NCI-H69 (cell line): ENCODE measurements around the gene PPP2R2B.

Experiments used
- DNase-seq: peaks from one replicate; lab custom pipeline; 2025; lab: John Stamatoyannopoulos, UW

PPP2R2B gene

DNA sequence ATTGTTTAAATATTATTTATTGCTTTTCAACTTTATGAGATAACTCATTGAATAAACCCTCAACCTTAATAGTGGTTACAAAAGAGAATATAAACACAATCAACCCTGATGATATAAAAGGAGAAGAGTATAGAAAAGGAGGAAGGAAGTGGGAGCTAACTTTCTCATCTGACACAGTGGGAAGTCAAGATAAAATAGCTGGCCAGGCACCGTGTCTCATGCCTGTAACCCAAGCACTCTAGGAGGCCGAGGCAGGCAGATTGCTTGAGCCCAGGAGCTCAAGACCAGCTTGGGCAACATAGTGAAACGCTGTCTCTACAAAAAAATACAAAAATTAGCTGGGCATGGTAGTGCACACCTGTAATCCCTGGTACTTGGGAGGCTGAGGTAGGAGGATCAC, 93.5 kb downstream of the PPP2R2B start:
- DNase-seq: no peak

- no peak for DNase-seq
Observed at GRCh38 chr5:146781157-146781556, 97.4 kb downstream of the PPP2R2B start.

DNA sequence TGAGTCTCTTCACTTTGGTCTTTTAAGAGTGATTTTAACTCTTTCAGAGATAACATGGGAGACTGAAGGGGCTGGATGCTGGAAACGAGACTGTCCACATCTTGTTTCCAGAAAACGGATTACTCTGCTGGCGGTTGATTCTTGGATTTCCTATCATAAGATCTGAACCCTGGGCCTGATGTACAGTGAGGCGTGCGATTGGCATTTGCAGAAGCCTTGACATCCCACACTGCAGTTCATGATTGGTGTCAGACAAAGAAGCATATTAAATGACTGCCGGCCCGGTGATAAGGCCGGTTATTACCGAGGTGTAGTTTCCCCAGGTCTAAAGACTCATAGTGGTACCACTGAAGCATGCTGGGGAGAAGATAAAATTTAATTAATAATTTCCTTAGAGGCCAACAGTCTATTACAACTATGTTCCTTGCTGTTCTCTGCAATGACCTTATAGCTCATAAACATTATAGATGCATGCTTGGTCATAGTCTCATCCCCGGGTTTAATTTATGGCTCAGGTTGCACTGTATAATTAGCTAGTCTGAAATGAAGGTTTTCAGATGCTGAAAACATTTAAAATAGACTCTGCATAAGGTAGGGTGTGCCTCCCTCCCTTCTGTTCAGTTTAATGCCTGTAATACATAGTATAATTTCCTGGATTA, 99.2 kb downstream of the PPP2R2B start:
- DNase-seq: peak; percentile 86

DNA sequence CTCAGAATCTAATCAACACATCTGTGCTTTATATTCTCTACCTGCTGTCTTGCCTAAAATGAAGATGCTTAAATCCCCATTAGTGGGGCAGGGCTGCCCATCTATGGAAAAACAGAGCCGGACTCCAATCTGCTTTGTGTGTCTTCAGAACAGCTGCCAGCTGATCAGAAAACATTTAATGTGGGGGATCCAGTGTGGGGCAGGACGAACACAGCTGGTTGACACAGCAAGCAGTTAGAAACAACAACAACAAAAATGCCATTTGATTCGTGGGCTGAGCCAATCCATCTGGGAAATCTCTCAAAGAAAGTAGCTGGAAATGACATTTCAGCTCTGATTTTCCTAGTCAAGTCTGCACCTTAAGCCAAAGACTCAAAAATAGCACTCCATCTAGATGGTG, 99.8 kb downstream of the PPP2R2B start:
- peak; percentile 40 for DNase-seq

DNA sequence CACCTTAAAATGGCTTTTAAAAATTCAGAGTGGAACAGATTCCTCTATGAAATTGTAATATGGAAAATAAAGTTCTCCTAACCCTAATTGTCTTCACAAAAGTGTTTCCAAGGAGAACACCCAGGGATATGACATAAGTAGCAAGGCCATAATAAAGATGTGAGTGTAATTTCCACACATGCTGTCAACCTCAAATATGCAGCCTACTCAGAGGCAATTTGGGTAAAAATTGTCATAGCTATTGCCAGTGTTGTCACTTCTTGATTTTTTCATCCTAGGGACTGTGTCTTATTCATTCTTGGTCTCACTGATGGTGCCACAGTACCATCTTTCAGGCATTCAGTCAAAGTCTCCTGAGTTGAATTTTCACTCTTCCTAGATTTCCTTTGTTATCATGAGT, 100.3 kb downstream of the PPP2R2B start:
- no peak for DNase-seq

GRCh38 chr5:146772881-146773466, 105.6 kb downstream of the PPP2R2B start:
- no peak for DNase-seq

- DNase-seq: no peak
Observed at GRCh38 chr5:146770980-146771379, 107.6 kb downstream of the PPP2R2B start.

GRCh38 chr5:146770546-146770945, 108.0 kb downstream of the PPP2R2B start:
- no peak for DNase-seq

- DNase-seq: no peak
Observed at GRCh38 chr5:146767534-146767933, 111.0 kb downstream of the PPP2R2B start.

- no peak for DNase-seq
Observed at GRCh38 chr5:146766013-146766412, 112.5 kb downstream of the PPP2R2B start.

DNA sequence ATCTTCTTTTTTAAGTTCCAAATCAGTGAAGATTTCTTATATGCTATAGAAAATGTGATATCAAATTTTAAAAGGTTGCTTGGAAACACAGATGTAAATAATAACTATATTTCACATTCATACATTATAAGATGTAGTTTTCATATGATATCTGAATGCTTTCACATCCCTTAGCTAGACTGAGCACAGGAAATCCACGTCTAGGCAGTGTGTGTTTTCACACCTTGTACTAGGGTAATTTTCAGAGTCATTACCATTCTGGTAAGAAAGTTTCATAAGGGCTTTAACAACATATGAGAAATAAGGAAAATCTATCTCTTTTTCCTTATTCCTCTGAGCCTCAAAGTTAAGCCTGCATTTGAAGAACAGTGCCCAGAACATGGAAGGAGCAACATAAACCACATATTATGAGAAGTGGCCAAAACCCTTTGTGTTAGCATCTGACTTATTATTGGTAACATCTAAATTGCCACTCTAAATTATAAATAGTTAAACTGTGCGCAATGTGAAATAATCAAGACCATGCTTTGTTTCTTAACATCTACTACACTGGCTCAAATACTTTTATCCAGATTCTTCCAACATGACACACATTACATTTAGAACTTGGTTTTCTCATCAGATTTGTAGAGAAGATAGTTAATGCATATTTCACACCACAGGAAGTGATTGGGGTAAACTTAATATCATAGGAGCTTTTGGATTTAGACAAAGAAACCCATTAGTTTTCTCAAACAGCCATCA, 113.3 kb downstream of the PPP2R2B start:
- no peak for DNase-seq

DNA sequence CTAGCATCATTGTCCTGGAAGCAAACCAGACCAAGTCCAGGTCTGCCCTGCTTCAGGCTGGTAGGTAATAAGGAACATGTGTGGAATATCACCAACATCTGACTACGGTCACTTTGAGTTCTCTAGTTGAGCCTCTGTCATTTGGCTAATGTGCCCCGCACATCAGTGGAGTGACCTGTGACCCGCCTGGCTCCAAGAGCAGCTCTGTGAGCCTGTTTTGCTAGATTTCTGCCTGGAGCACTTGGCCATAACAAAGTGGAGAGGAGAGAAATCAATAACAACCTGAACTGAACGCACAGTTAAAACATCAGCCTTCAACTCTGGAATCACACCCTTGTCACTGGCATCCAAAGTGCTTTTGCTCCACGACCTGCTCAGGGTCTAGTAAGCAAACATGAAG, 115.7 kb downstream of the PPP2R2B start:
- DNase-seq: peak; percentile 60

DNA sequence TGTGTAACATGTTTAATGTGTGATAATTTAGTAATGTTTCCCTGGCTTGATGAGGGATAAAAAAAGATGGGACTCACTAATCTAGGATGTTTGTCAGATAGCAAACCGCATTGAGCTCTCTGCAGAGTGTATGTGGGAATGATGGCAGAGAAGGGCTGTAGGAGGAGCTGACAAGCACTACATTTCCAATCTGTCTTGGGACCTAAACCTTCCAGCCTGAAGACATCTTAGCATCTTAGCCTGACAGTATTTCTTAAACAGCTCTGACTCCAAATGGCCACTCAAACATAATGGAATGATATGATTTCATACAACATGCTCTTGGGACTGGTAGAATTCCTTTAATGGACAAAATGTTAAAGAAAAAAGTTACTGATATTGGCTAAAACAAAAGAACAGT, 116.7 kb downstream of the PPP2R2B start:
- DNase-seq: no peak

DNA sequence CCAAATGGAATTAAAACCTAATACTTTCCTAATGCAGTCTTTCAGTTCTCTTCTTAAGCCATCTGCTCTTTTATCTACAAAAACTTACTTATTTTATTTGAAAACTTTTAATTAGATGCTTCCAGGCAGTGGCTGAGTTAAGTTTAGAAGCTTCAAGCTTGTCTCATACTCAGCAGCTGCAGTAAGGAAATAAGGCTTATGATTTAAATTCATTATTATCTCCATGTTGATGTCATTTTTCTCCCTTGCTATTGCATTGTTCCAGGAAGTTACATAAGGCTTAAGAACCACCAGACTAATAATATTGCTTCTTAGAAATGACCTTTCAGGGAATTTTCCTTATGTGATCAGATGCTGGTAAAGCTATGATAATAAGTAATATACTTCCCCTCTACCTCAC, 119.6 kb downstream of the PPP2R2B start:
- DNase-seq: no peak

GRCh38 chr5:146758076-146758475, 120.5 kb downstream of the PPP2R2B start:
- DNase-seq: no peak

DNA sequence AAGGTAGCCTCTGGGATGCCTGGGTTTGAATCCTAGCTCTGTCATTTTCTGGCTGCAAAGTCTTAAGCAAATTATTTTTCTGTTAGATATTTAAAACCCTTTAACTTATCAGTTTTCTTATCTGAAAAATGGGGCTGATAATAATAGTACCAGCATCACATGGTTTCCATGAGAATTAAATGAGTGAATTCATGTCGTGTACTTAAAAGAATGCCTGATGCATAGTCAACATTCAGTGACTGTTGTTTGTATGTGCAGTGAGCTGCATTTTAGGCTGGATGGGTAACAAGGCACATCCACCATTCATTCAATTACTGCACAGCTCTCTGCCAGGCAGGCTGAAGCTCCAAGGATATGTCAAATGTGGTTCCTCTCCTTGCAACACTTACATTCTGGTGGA, 122.0 kb downstream of the PPP2R2B start:
- DNase-seq: no peak

GRCh38 chr5:146755793-146756192, 122.8 kb downstream of the PPP2R2B start:
- DNase-seq: no peak

DNA sequence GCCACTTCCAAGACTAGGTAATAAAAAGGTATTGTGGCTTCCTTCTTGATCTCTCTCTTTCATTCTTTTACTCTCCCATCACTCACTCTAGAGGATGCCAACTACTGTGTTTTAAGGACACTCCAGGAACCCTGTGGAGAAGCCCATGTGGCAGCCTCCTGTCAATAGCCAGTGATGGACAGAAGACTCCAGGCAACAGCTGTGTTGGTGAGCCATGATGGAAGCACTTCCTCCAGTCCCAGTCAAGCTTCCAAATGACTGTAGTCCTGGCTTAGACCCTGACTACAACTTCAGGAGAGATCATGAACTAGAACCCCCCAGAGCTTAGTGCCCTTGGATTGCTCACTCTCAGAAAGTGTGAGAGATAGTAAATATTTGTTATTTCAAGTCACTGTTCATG, 123.9 kb downstream of the PPP2R2B start:
- peak; percentile 22 for DNase-seq

- DNase-seq: peak; percentile 87
Observed at GRCh38 chr5:146753641-146754040, 124.9 kb downstream of the PPP2R2B start.

- DNase-seq: no peak
Observed at GRCh38 chr5:146751781-146752401, 126.7 kb downstream of the PPP2R2B start.

DNA sequence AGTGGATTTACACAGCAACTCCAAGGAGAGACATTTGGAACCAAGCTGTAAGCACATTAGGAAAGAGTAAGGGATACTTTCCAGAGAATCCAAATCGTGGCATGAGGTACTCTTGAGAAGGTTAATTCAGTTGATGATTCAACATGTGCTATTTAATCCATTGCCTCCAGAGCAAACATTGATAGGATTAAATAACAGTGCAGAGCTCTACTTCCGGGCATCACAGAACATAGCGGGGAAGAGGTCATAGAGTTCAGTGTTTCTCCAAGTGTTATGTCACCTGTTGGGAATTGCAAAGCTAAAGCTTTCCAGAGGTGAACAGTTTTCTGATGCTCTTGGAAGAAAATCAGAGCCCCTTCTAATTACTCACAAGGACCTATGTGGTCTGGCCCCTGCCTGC, 127.5 kb downstream of the PPP2R2B start:
- DNase-seq: peak; percentile 35

- no peak for DNase-seq
Observed at GRCh38 chr5:146748533-146748932, 130.0 kb downstream of the PPP2R2B start.
